GM06990 (cell line): ENCODE measurements around the gene POLR2I.

Source experiments
- DNase-seq: peaks from one replicate; pipeline ENCODE4 v3.0.0-alpha.2; 2011; ENCODE audit not compliant: insufficient read length; ENCODE audit errors: extremely low read depth
- H3K27me3 ChIP-seq: replicated peaks from 2 replicates; pipeline ENCODE4 v1.6.0; 2011; ENCODE audit warnings: low read length; ENCODE audit not compliant: control insufficient read depth, insufficient read depth
- H3K36me3 ChIP-seq: 2 replicates; pipeline ENCODE4 v1.5.1; 2011; ENCODE audit warnings: low read length; ENCODE audit not compliant: control insufficient read depth, insufficient read depth
- H3K4me3 ChIP-seq: replicated peaks from 2 replicates; pipeline ENCODE4 v1.5.1; 2011; ENCODE audit warnings: low read depth, mild to moderate bottlenecking, control low read depth, low read length
- TF ChIP-seq, protein P1 (sequence below): IDR thresholded peaks from 2 replicates; pipeline ENCODE4 v1.5.1; 2011; ENCODE audit warnings: low read length, control low read depth, mild to moderate bottlenecking, inconsistent platforms; ENCODE audit not compliant: insufficient read depth, poor library complexity, severe bottlenecking

The POLR2I gene

DNA sequence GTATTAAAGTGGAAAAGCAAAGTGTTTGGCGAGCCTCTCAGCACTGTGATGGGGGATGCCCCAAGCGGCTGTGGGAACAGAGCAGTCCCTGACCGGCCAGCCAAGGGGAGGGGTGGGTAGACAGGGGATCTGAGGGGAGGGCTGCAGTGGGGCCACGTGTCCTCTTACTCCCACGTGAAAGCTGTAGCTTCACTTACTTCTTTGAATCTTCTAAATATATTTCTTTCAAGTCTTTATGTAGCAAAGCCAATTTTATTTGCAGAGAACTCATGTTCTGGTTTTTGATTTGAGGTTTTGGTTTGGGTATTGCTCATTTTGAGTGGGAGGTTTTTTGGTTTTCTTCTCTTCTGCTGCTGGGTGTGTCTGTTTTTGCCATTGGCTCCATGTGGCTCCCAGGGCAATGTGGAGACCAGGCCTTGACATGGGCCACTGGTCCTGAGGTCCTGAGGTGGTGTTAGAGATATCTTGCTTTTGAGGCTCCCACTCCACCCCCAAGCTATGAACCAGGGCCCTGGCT, 21.5 kb downstream of the POLR2I start:
- TF ChIP-seq, protein P1, sequence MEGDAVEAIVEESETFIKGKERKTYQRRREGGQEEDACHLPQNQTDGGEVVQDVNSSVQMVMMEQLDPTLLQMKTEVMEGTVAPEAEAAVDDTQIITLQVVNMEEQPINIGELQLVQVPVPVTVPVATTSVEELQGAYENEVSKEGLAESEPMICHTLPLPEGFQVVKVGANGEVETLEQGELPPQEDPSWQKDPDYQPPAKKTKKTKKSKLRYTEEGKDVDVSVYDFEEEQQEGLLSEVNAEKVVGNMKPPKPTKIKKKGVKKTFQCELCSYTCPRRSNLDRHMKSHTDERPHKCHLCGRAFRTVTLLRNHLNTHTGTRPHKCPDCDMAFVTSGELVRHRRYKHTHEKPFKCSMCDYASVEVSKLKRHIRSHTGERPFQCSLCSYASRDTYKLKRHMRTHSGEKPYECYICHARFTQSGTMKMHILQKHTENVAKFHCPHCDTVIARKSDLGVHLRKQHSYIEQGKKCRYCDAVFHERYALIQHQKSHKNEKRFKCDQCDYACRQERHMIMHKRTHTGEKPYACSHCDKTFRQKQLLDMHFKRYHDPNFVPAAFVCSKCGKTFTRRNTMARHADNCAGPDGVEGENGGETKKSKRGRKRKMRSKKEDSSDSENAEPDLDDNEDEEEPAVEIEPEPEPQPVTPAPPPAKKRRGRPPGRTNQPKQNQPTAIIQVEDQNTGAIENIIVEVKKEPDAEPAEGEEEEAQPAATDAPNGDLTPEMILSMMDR: no peak
- no peak overlapping the region for H3K4me3 ChIP-seq
- DNase-seq: no peak
- peaks cover 28% of the 10 kb centered on the region for H3K36me3 ChIP-seq
- no peaks in the 10 kb centered on the region for H3K27me3 ChIP-seq

GRCh38 chr19:36092566-36092965, 22.1 kb downstream of the POLR2I start:
- peaks cover 28% of the 10 kb centered on the region for H3K36me3 ChIP-seq
- TF ChIP-seq, protein P1: no peak
- no peak overlapping the region for H3K4me3 ChIP-seq
- DNase-seq: no peak
- H3K27me3 ChIP-seq: no peaks in the 10 kb centered on the region

GRCh38 chr19:36090910-36091695, 23.6 kb downstream of the POLR2I start:
- no peaks in the 10 kb centered on the region for H3K27me3 ChIP-seq
- H3K4me3 ChIP-seq: no peak overlapping the region
- peaks cover 27% of the 10 kb centered on the region for H3K36me3 ChIP-seq
- no peak for DNase-seq
- TF ChIP-seq, protein P1: no peak

- DNase-seq: no peak
- TF ChIP-seq, protein P1: no peak
- no peak overlapping the region for H3K4me3 ChIP-seq
- H3K27me3 ChIP-seq: no peaks in the 10 kb centered on the region
- H3K36me3 ChIP-seq: peaks cover 27% of the 10 kb centered on the region
Observed at GRCh38 chr19:36089847-36090246, 24.8 kb downstream of the POLR2I start.

DNA sequence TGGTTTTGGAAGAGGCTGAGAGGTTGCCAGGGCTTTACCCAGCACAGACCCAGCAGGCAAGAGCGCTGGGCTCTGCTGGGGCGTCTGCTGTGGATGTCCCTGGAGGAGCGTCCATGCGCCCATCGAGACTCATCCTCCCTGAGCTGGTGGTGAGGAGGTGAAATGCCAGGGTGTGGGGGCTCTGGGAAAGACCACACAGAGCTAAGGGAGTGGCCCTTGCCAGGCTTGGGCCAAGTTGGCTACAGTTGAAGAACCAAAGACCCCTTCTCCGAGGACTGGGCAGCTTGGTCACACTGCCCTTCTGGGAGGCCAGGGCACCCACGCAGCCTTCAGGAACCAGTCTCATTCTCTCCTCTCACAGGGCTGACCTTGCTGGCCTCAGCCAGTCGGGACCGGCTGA, 28.3 kb downstream of the POLR2I start:
- H3K27me3 ChIP-seq: no peaks in the 10 kb centered on the region
- H3K36me3 ChIP-seq: peaks cover 34% of the 10 kb centered on the region

More for the DNA sequence above, 28.3 kb downstream of the POLR2I start:
- H3K4me3 ChIP-seq: no peak overlapping the region
- no peak for DNase-seq
- TF ChIP-seq, protein P1: no peak
